H54 (cell line): ENCODE data around the gene SCAF11.
"Not testable (repeated sequence)": the region's sequence is repeated elsewhere in the genome, so short reads cannot be mapped to it uniquely, and the experiment has no call there.

Experiments
- DNase-seq: peaks from one replicate; pipeline ENCODE4 v3.0.0; 2011; ENCODE audit warnings: low spot score, mixed read lengths; ENCODE audit not compliant: insufficient read length
- FAIRE-seq: peaks from 3 replicates; lab custom pipeline; 2011; peaks lifted over from hg19 to GRCh38; lab: Jason Lieb, UNC
- POLR2A ChIP-seq: IDR thresholded peaks from 2 replicates; pipeline ENCODE4 v1.6.1; 2011; ENCODE audit warnings: low read depth, mild to moderate bottlenecking, low read length

Gene SCAF11, protein sequence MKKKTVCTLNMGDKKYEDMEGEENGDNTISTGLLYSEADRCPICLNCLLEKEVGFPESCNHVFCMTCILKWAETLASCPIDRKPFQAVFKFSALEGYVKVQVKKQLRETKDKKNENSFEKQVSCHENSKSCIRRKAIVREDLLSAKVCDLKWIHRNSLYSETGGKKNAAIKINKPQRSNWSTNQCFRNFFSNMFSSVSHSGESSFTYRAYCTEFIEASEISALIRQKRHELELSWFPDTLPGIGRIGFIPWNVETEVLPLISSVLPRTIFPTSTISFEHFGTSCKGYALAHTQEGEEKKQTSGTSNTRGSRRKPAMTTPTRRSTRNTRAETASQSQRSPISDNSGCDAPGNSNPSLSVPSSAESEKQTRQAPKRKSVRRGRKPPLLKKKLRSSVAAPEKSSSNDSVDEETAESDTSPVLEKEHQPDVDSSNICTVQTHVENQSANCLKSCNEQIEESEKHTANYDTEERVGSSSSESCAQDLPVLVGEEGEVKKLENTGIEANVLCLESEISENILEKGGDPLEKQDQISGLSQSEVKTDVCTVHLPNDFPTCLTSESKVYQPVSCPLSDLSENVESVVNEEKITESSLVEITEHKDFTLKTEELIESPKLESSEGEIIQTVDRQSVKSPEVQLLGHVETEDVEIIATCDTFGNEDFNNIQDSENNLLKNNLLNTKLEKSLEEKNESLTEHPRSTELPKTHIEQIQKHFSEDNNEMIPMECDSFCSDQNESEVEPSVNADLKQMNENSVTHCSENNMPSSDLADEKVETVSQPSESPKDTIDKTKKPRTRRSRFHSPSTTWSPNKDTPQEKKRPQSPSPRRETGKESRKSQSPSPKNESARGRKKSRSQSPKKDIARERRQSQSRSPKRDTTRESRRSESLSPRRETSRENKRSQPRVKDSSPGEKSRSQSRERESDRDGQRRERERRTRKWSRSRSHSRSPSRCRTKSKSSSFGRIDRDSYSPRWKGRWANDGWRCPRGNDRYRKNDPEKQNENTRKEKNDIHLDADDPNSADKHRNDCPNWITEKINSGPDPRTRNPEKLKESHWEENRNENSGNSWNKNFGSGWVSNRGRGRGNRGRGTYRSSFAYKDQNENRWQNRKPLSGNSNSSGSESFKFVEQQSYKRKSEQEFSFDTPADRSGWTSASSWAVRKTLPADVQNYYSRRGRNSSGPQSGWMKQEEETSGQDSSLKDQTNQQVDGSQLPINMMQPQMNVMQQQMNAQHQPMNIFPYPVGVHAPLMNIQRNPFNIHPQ (N-terminal part only)

DNA sequence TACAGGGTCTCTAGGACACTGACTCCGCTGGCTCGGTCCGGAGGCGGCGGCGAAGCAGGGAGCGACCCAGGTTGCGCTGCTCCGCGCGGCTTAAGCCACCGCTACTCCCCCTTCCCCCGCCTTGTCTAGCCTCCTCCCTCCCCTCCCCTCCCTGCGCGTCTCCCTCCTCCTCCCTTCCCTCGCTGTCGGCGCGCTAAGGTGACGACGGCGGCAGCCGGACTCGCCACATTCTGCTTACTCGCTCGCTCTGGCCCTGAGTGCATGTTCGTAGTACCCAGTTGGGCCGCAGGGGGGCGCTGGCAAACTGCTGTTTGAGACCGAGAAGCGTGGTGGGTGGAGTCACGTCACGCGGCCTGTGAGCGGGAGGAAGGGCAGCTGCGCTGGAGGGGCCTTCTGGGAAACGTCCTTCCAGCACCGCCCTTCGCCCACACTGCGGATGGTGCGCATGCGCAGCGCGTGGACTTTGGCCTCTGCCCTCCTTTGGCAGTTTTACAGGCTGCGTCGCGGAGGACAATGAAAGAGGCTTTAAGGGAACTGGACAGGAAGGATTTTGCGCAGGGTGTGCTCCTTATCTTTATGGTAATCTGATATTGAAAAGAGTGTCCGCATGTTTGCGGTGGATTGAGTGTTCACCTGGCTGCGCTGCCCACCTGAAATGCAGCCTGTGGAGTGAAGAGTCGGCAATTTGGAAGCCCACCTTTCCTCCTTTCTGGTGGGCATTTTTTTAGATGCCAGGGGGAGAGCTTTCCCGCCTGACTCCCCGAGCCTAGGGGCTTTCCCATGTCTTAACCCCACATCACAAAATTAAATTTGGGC is at the start of gene SCAF11:
Gene SCAF11 (minus strand): TSS at position 107 of the 816 bp plus-strand sequence. CDS start 26,407 bp downstream, outside the sequence.
- FAIRE-seq, result peak; percentile 97
- peak; percentile 92 for TF ChIP-seq POLR2A
- peak; percentile 84 for DNase-seq

DNA sequence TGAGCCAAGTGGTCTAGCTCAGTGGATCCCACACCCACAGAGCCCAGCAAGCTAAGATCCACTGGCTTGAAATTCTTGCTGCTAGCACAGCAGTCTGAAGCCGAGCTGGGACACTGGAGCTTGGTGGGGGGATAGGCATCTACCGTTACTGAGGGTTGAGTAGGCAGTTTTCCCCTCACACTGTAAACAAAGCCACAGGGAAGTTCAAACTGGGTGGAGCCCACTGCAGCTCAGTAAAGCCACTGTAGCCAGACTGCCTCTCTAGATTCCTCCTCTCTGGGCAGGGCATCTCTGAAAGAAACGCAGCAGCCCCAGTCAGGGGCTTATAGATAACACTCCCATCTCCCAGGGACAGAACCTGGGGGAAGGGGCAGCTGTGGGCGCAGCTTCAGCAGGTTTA is 46.7 kb upstream of the SCAF11 start:
- FAIRE-seq, DNase-seq: not testable (repeated sequence)

DNA sequence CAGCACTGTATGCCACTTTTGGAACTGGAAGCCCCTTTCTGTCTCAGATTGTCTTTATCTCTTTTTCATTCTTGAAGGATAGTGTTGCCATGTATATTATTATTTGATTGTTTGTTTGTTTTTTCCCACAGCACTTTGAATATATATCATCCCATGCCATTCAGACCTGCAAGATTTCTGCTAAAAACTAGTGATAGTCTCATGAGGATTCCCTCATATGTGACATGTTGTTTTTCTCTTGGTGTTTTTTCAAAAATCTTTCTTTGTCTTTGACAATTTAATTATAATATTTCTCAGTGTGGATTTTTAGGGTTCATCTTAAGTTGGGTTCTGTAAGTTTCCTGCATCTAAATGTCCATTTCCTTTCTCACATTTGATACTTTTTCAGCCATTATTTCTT is 36.8 kb upstream of the SCAF11 start:
- FAIRE-seq, result no peak
- no peak for DNase-seq
- TF ChIP-seq POLR2A, result no peak

DNA sequence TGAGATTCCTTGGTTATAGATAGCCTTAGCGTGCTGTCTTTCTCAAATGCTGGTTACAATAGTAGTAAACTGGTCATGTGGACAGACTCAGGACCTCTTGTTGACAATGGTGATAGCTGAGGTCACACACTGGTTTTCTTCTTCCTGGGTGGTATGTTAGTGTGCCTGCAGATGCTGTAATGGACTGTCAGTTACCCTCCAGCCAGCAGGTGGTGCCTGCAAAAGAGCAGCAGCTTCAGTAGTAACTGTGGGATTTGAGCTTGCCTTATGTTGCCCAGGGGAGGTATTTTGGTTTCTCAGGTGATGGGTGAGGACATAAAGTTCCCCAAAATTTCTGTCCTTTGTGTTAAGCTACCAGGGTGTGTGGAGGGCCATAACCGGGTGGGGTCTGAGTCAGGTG is 33.7 kb upstream of the SCAF11 start:
- DNase-seq, result no peak
- TF ChIP-seq POLR2A, result no peak
- FAIRE-seq, result no peak

DNA sequence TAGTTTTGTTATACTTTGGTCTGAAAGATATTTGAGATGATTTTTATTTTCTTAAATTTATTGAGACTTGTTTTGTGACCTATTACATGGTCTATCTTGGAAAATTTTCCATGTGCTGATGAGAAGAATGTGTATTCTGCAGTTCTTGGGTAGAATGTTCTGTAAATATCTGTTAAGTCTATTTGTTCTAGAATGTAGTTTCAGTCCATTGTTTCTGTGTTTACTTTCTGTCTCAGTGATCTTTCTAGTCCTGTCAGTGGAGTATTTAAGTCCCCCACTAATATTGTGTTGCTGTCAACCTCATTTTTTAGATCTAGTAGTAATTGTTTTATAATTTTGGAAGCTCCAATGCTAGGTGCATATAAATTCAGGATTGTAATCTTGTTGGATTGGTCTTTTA is 30.4 kb upstream of the SCAF11 start:
- FAIRE-seq (no peak), DNase-seq (no peak)
- no peak for TF ChIP-seq POLR2A

DNA sequence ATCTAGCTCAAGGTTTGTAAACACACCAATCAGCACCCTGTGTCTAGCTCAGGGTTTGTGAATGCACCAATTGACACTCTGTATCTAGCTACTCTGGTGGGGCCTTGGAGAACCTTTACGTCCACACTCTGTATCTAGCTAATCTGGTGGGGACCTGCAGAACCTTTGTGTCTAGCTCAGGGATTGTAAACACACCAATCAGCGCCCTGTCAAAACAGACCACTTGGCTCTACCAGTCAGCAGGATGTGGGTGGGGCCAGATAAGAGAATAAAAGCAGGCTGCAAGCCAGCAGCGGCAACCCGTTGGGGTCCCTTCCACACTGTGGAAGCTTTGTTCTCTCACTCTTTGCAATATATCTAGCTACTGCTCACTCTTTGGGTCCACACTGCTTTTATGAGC is 28.3 kb upstream of the SCAF11 start:
- not testable (repeated sequence) for FAIRE-seq, DNase-seq

DNA sequence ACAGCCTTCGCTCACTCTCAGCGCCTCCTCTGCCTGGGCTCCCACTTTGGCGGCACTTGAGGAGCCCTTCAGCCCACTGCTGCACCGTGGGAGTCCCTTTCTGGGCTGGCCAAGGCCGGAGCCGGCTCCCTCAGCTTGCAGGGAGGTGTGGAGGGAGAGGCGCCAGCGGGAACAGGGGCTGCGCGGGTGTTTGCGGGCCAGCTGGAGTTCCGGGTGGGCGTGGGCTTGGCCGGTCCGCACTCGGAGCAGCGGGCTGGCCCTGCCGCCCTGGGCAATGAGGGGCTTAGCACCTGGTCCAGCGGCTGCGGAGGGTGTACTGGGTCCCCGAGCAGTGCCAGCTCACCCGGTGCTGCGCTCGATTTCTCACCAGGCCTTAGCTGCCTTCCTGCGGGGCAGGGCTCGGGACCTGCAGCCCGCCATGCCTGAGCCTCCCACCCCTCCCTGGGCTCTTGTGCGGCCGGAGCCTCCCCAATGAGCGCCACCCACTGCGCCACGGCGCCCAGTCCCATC is 27.5 kb upstream of the SCAF11 start:
- DNase-seq, FAIRE-seq: not testable (repeated sequence)

DNA sequence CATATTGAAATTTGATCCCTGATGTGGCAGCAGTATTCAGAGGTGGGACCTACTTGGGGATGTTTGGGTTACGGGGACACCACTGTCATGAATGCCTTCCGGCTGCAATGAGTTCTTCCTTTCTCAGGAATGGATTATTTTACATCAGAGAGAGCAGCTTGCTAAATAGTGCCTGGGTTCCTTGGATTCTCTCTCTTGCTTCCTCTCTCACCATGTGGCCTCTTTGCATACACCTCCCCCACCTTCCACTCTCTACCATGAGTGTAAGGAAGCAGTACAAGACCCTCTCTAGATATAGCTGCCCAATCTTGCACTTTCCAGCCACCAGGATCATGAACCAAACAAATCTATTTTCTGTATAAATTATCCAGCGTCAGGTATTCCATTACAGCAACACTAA is 15.4 kb upstream of the SCAF11 start:
- DNase-seq (no peak), FAIRE-seq (no peak)
- TF ChIP-seq POLR2A, result no peak

DNA sequence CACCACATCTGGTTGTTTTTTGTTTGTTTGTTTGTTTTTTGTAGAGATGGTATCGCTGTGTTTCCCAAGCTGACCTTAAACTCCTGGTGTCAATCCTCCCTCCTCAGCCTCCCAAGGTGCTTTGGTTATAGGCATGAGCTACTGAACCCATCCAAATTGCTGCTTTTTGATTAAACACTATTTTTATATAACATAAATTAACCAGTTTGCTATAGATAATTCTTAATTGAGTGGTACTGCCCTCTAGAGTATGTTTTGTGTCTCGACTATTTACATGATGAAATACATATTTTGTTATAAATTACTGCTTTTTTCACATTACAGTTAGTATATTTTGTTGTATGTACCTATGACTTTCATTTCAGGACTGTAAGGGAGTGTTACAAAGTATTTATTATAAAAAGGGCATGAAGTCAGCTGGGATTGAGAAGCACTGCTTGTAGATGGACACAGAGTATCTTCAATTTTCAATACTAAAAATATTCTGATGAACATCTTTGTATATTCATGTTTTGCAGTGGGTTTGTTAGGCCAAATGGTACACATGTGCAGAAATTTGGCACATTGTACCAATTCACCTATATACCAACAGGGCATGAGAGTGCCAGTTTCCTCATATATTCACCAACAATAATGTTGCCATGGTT is 14.9 kb upstream of the SCAF11 start:
- no peak for FAIRE-seq

DNA sequence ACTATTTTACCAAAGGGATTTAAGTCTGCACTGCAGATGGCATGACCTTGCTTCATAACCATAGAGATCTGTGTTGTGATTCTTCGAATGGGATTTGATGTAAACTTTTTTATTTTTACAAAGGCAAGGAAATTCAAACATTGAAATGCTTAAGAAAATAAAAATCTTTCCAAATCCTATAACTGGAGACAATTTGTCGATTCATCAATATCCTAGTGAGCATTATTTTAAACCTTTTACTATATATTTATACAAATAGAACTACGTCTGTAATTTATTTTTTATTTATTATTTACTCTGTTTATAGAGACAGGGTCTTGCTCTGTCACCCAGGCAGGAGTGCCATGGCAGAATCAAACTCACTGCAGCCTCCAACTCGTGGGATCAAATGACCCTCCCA is 14.3 kb upstream of the SCAF11 start:
- FAIRE-seq (no peak), DNase-seq (no peak)
- no peak for TF ChIP-seq POLR2A

More for the DNA sequence above, 14.9 kb upstream of the SCAF11 start:
- no peak for TF ChIP-seq POLR2A
- no peak for DNase-seq

DNA sequence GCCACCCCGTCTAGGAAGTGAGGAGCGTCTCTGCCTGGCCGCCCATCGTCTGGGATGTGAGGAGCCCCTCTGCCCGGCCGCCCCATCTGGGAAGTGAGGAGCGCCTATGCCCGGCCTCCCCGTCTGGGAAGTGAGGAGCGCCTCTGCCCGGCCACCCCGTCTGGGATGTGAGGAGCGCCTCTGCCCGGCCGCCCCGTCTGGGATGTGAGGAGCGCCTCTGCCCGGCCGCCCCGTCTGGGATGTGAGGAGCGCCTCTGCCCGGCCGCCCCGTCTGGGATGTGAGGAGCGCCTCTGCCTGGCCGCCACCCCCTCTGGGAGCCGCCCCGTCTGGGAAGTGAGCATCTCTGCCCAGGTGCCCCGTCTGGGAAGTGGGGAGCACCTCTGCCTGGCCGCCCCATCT is 9.7 kb upstream of the SCAF11 start:
- not testable (repeated sequence) for DNase-seq, FAIRE-seq

DNA sequence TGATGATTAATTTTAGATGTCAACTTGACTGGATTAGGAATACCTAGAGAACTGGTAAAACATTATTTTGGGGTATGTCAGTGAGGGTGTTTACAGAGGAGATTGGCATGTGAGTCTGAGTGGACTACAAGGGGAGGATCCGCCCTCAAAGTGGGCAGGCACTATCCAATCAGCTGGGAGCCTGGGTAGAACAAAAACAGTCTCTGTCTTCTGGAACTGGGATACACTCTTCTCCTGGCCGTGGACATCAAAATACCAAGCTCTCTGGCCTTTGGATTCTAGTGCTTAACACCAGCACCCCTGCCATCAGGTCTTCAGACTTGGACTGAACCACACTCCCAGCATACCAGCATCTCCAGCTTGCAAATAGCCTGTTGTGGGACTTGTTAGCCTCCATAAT is 4.4 kb upstream of the SCAF11 start:
- FAIRE-seq, result no peak

More for the DNA sequence above, 4.4 kb upstream of the SCAF11 start:
- no peak for DNase-seq
- TF ChIP-seq POLR2A, result no peak
